Common myeloid progenitor, CD34-positive (primary cell): ENCODE data around the gene PPP1R16B.

ENCODE experiments used
- CTCF ChIA-PET: fragments of 350-600 bp; sonication (Branson Sonifier 250); formaldehyde crosslinking; loops from one replicate; lab custom pipeline; 2021; ENCODE audit warnings: antibody characterized with exemption; lab: Charles Lee
- POLR2A ChIA-PET: fragments of 350-600 bp; sonication (Branson Sonifier 250); formaldehyde crosslinking; loops from one replicate; lab custom pipeline; 2021; ENCODE audit warnings: antibody characterized with exemption; lab: Charles Lee
- DNase-seq, 3 donors: peaks; one replicate each; pipeline versions ENCODE4 v3.0.0 to v3.0.0-alpha.2; 2013
- H3K27ac ChIP-seq, 2 experiments: 1 replicate in 1 of 2; 2 replicates in 1 of 2; pipeline ENCODE4 v1.7.0; 2013; ENCODE audit warnings: inconsistent platforms in 2 of 2, low read length in 2 of 2, mild to moderate bottlenecking in 2 of 2, low read depth in 1 of 2, moderate library complexity in 1 of 2; ENCODE audit not compliant: severe bottlenecking in 2 of 2, insufficient read depth in 1 of 2, poor library complexity in 1 of 2
- H3K27me3 ChIP-seq, 5 experiments: replicated peaks in 2 of 5; 1 replicate in 3 of 5; 2 replicates in 2 of 5; pipeline versions ENCODE4 v1.6.1 to v1.7.0; 2013; ENCODE audit warnings: low read length in 4 of 5, mild to moderate bottlenecking in 2 of 5, moderate library complexity in 2 of 5, inconsistent platforms in 1 of 5; ENCODE audit not compliant: insufficient read depth in 5 of 5, control insufficient read depth in 4 of 5
- H3K36me3 ChIP-seq, 4 experiments: 1 replicate in 2 of 4; 2 replicates in 2 of 4; pipeline versions ENCODE4 v1.6.1 to v1.7.0; 2013; ENCODE audit warnings: low read length in 3 of 4, control low read depth in 1 of 4, mild to moderate bottlenecking in 1 of 4; ENCODE audit not compliant: control insufficient read depth in 4 of 4, insufficient read depth in 4 of 4
- H3K4me1 ChIP-seq, 4 experiments: 1 replicate in 3 of 4; 2 replicates in 1 of 4; pipeline versions ENCODE4 v1.6.1 to v1.7.1; 2013; ENCODE audit warnings: low read length in 3 of 4, mild to moderate bottlenecking in 3 of 4, control low read depth in 1 of 4, inconsistent platforms in 1 of 4, moderate library complexity in 1 of 4; ENCODE audit not compliant: control insufficient read depth in 4 of 4, insufficient read depth in 4 of 4; ENCODE audit errors: control extremely low read depth in 1 of 4
- H3K4me3 ChIP-seq, 7 experiments: 1 replicate in 4 of 7; 2 replicates in 3 of 7; pipeline versions ENCODE4 v1.5.1 to v1.7.0; 2013; ENCODE audit warnings: mild to moderate bottlenecking in 7 of 7, low read length in 6 of 7, moderate library complexity in 6 of 7, inconsistent platforms in 2 of 7, low read depth in 2 of 7, control low read depth in 1 of 7; ENCODE audit not compliant: insufficient read depth in 4 of 7, control insufficient read depth in 1 of 7; ENCODE audit errors: extremely low read depth in 1 of 7
- H3K9me3 ChIP-seq, 5 experiments: 1 replicate in 4 of 5; 2 replicates in 1 of 5; pipeline versions ENCODE4 v1.6.1 to v1.7.1; 2013; ENCODE audit warnings: low read length in 4 of 5, mild to moderate bottlenecking in 2 of 5, inconsistent platforms in 1 of 5, low read depth in 1 of 5, moderate library complexity in 1 of 5; ENCODE audit not compliant: control insufficient read depth in 4 of 5, insufficient read depth in 2 of 5; ENCODE audit errors: control extremely low read depth in 1 of 5
- WGBS: methylation state at CpG from one replicate; pipeline ENCODE4 v1.1.5; 2013; ENCODE audit not compliant: insufficient coverage; 5-methylcytosine and 5-hydroxymethylcytosine counted together

Gene PPP1R16B

GRCh38 chr20:38861071-38861401, 55.5 kb downstream of the PPP1R16B start:
- H3K27ac ChIP-seq, result no peak overlapping the region
- H3K27me3 ChIP-seq, result peaks cover 0 to 1% (median 0%) of the 10 kb centered on the region in 5 experiments
- H3K4me1 ChIP-seq, result peaks cover 0 to 9% (median 6%) of the 10 kb centered on the region in 4 experiments
- WGBS, result 100% methylated on average over 1 of the region's 1 CpG
- H3K4me3 ChIP-seq, result no peak overlapping the region
- no peaks in the 10 kb centered on the region for H3K9me3 ChIP-seq
- no peak for DNase-seq
- no peaks in the 10 kb centered on the region for H3K36me3 ChIP-seq
- ChIA-PET POLR2A (no interaction called here), CTCF (interaction anchor here (0.7 to 1.2 kb wide), 5 partner anchors 11 to 54 kb away, joined by 3 to 4 read pairs (median 3); no protein-coding TSS in a partner anchor)

DNA sequence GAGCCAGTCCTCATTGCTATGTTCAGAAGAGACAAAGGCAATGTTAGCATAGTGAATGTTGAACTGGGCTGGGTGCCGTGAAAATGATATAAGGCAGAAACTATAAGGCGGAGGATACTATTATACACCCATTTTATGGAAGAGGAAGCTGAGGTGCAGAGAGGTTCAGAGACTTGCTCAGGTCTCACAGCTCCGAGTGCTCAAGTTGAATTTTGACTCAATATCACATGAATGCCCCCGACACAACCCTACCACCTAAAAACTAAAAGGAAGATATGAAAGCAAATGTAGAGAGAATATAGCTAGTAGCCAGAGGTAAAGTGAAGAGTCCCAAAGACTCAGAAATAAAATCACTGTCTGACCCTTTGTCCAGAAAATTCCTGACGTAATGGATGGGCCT, 56.7 kb downstream of the PPP1R16B start:
- WGBS, result 92% methylated on average over 2 of the region's 5 CpGs
- POLR2A ChIA-PET, result no interaction called here
- Histone ChIP-seq H3K27ac (no peak overlapping the region), H3K9me3 (no peaks in the 10 kb centered on the region), H3K27me3 (no peaks in the 10 kb centered on the region), H3K4me1 (peaks cover 0 to 9% (median 6%) of the 10 kb centered on the region in 4 experiments), H3K36me3 (no peaks in the 10 kb centered on the region), H3K4me3 (no peak overlapping the region)
- CTCF ChIA-PET, result interaction anchor here (0.7 kb wide), 1 partner anchor 13 kb away, joined by 3 read pairs; no protein-coding TSS in a partner anchor
- no peak for DNase-seq

- Histone ChIP-seq H3K36me3 (no peaks in the 10 kb centered on the region), H3K9me3 (no peaks in the 10 kb centered on the region), H3K4me3 (no peak overlapping the region), H3K27ac (peak overlapping the region in 1 of 2 experiments; percentile 11), H3K27me3 (no peaks in the 10 kb centered on the region), H3K4me1 (peaks cover 0 to 9% (median 6%) of the 10 kb centered on the region in 4 experiments)
- ChIA-PET POLR2A (no interaction called here), CTCF (interaction anchor here (1.8 kb wide), 1 partner anchor 12 kb away, joined by 4 read pairs; no protein-coding TSS in a partner anchor)
- WGBS, result 86% methylated on average over 10 of the region's 12 CpGs
- peak in 2 of 3 donors; percentile 25 to 46 for DNase-seq
These were observed 57.7 kb downstream of the PPP1R16B start for GRCh38 chr20:38863024-38863851.

DNA sequence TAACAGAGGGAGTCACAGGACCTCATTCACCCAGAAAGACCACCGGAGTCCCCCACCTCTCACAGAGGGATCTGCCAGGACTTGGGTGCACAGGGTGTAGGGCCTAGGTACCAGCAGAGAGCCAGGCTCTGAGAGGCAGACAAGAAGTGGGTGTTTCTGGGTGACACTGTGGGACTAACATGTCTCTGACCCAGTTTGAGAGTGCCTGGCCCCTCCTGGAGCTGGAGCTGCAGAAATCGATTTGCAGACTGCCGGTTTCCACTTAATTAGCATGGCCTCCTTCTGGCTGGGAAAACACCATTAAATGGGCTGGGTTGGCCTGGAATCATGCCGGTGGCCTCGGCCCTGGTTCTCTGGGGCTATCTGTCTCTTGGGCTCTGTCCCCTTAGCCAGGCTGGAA, 59.2 kb downstream of the PPP1R16B start:
- no peak for DNase-seq
- Histone ChIP-seq H3K4me3 (no peak overlapping the region), H3K9me3 (no peaks in the 10 kb centered on the region), H3K4me1 (no peaks in the 10 kb centered on the region), H3K36me3 (no peaks in the 10 kb centered on the region), H3K27me3 (no peaks in the 10 kb centered on the region), H3K27ac (no peak overlapping the region)
- ChIA-PET POLR2A (no interaction called here), CTCF (interaction anchor here (1.8 kb wide), 1 partner anchor 11 kb away, joined by 4 read pairs; no protein-coding TSS in a partner anchor)
- 98% methylated on average over 5 of the region's 5 CpGs for WGBS

GRCh38 chr20:38866265-38867061, 61.0 kb downstream of the PPP1R16B start:
- Histone ChIP-seq H3K27me3 (no peaks in the 10 kb centered on the region), H3K4me3 (no peak overlapping the region), H3K9me3 (no peaks in the 10 kb centered on the region), H3K36me3 (no peaks in the 10 kb centered on the region), H3K27ac (no peak overlapping the region), H3K4me1 (no peaks in the 10 kb centered on the region)
- POLR2A ChIA-PET, result no interaction called here
- WGBS, result 91% methylated on average over 10 of the region's 12 CpGs
- no peak for DNase-seq
- CTCF ChIA-PET, result interaction anchor here (1.1 to 1.7 kb wide), 2 partner anchors 10 to 26 kb away, joined by 3 to 4 read pairs; no protein-coding TSS in a partner anchor

GRCh38 chr20:38867062-38867359, 61.5 kb downstream of the PPP1R16B start:
- H3K9me3 ChIP-seq, result no peaks in the 10 kb centered on the region

More at GRCh38 chr20:38867062-38867359, 61.5 kb downstream of the PPP1R16B start:
- Histone ChIP-seq H3K36me3 (no peaks in the 10 kb centered on the region), H3K27ac (no peak overlapping the region), H3K27me3 (no peaks in the 10 kb centered on the region), H3K4me3 (no peak overlapping the region), H3K4me1 (no peaks in the 10 kb centered on the region)
- POLR2A ChIA-PET, result no interaction called here
- CTCF ChIA-PET, result interaction anchor here (1.1 kb wide), 1 partner anchor 11 kb away, joined by 3 read pairs; no protein-coding TSS in a partner anchor
- WGBS, result 83% methylated on average over 1 of the region's 4 CpGs
- no peak for DNase-seq
